Measurements from ENCODE around the gene GJB1.
A peak's percentile ranks its signal among the peaks of the same experiment; 100 is the strongest.
"Not testable (repeated sequence)": the region's sequence is repeated elsewhere in the genome, so short reads cannot be mapped to it uniquely, and the experiment has no call there.

GJB1 gene

GRCh38 chrX:71222929-71223328, at the start of gene GJB1:
GJB1 (plus strand) TSS chrX:71223224; CDS start chrX:71223708, 484 bp downstream.
- DNase-seq = no peak

GRCh38 chrX:71173440-71173839, 49.6 kb upstream of the GJB1 start:
- DNase-seq = no peak

GRCh38 chrX:71174795-71175194, 48.2 kb upstream of the GJB1 start:
- DNase-seq = no peak

- no peak for DNase-seq
These were observed 47.5 kb upstream of the GJB1 start for GRCh38 chrX:71175531-71175930.

GRCh38 chrX:71177327-71177726, 45.7 kb upstream of the GJB1 start:
- peak; percentile 29 for DNase-seq

GRCh38 chrX:71178908-71179307, 44.1 kb upstream of the GJB1 start:
- peak; percentile 66 for DNase-seq

- DNase-seq = not testable (repeated sequence)
These were observed 42.3 kb upstream of the GJB1 start for GRCh38 chrX:71180579-71181265.

GRCh38 chrX:71181558-71181909, 41.5 kb upstream of the GJB1 start:
- DNase-seq = no peak

GRCh38 chrX:71181910-71182799, 40.9 kb upstream of the GJB1 start:
- peak; percentile 97 for DNase-seq

GRCh38 chrX:71182871-71183270, 40.2 kb upstream of the GJB1 start:
- DNase-seq = no peak

- DNase-seq = no peak
These were observed 39.7 kb upstream of the GJB1 start for GRCh38 chrX:71183341-71183740.

- no peak for DNase-seq
These were observed 38.9 kb upstream of the GJB1 start for GRCh38 chrX:71184092-71184491.

- DNase-seq = no peak
These were observed 38.1 kb upstream of the GJB1 start for GRCh38 chrX:71184803-71185495.

GRCh38 chrX:71191248-71191647, 31.8 kb upstream of the GJB1 start:
- DNase-seq = no peak

- DNase-seq = no peak
These were observed 26.9 kb upstream of the GJB1 start for GRCh38 chrX:71195964-71196649.

GRCh38 chrX:71198066-71198465, 25.0 kb upstream of the GJB1 start:
- DNase-seq = no peak

GRCh38 chrX:71199252-71200008, 23.6 kb upstream of the GJB1 start:
- DNase-seq = no peak

GRCh38 chrX:71210816-71211215, 12.2 kb upstream of the GJB1 start:
- peak; percentile 53 for DNase-seq

- no peak for DNase-seq
These were observed 10.5 kb upstream of the GJB1 start for GRCh38 chrX:71212536-71212935.

GRCh38 chrX:71214152-71214551, 8.9 kb upstream of the GJB1 start:
- no peak for DNase-seq

- DNase-seq = no peak
These were observed 8.3 kb upstream of the GJB1 start for GRCh38 chrX:71214604-71215337.

All from fibroblast of upper back skin (primary cell).